ENCODE results near the gene NPLOC4. TPM values are rescaled to one million over a fixed set of nuclear protein-coding genes. Genes with fewer than 3 reads are reported as not detected.

NPLOC4 gene
- total and polyA plus RNA-seq, 2 of the 13 experiments (the other 11 are each of a cell fraction or from before 2014, with no cell fraction given), result 57.0 to 97.0 TPM

GRCh38 chr17:81512562-81513371, 124.1 kb downstream of the NPLOC4 start, which contains the start of gene ACTG1 (continued):
- no peak for TF ChIP-seq ZNF296 (CRISPR knock-in tag; conservative IDR thresholded peaks at IDR 0.05)
- no peak for TF ChIP-seq ZNF326 (CRISPR knock-in tag; IDR thresholded peaks at IDR 0.05; ENCODE audit: borderline replicate concordance)
- TF ChIP-seq PHF5A (CRISPR knock-in tag; IDR thresholded peaks at IDR 0.05; ENCODE audit: low read depth, unreplicated experiment), result no peak
- TF ChIP-seq STAT5B (CRISPR knock-in tag; IDR thresholded peaks at IDR 0.05), result peak; percentile 55; the same call in 1 of the 2 replicates
- TF ChIP-seq FOXC1 (CRISPR knock-in tag; IDR thresholded peaks at IDR 0.05; ENCODE audit: borderline replicate concordance), result peak; percentile 31; the same call in 1 of the 2 replicates
- no peak for TF ChIP-seq AKAP8 (CRISPR knock-in tag; IDR thresholded peaks at IDR 0.05)
- no peak; the same call in 1 of the 2 replicates for TF ChIP-seq ZNF547 (CRISPR knock-in tag; IDR thresholded peaks at IDR 0.05)
- peak; percentile 49; the same call in 1 of the 2 replicates for TF ChIP-seq ZNF770 (CRISPR knock-in tag; IDR thresholded peaks at IDR 0.05)
- TF ChIP-seq ZC3H4 (CRISPR knock-in tag; IDR thresholded peaks at IDR 0.05; ENCODE audit: borderline replicate concordance), result no peak
- no peak for TF ChIP-seq ADNP (CRISPR knock-in tag; IDR thresholded peaks at IDR 0.05)
- TF ChIP-seq NKX3-1 (CRISPR knock-in tag; IDR thresholded peaks at IDR 0.05), result peak; percentile 82; the same call in 1 of the 2 replicates
- no peak for TF ChIP-seq SP1 (IDR thresholded peaks at IDR 0.05)
- peak; percentile 22 for TF ChIP-seq SP1 (CRISPR knock-in tag; IDR thresholded peaks at IDR 0.05)
- TF ChIP-seq ZNF710 (CRISPR knock-in tag; IDR thresholded peaks at IDR 0.05; ENCODE audit: borderline replicate concordance), result 0 out of 2 replicates have a peak, but pooled peaks have one; percentile 17
- TF ChIP-seq HBP1 (CRISPR knock-in tag; IDR thresholded peaks at IDR 0.05; ENCODE audit: low read depth), result 0 out of 2 replicates have a peak, but pooled peaks have one; percentile 56
- peak; percentile 84; the same call in 1 of the 2 replicates for TF ChIP-seq GATA4 (IDR thresholded peaks at IDR 0.05; ENCODE audit: borderline replicate concordance, low read depth)
- no peak for TF ChIP-seq ATF5 (CRISPR knock-in tag; IDR thresholded peaks at IDR 0.05; ENCODE audit: low read depth)
- no peak for TF ChIP-seq PLSCR1 (CRISPR knock-in tag; IDR thresholded peaks at IDR 0.05; ENCODE audit: borderline replicate concordance)
- TF ChIP-seq ZSCAN12 (CRISPR knock-in tag; IDR thresholded peaks at IDR 0.05), result peak; percentile 86; the same call in 1 of the 2 replicates
- peak; percentile 67; the same call in 1 of the 2 replicates for TF ChIP-seq TGIF2 (CRISPR knock-in tag; IDR thresholded peaks at IDR 0.05)
- peak; percentile 30 for TF ChIP-seq ASH2L (IDR thresholded peaks at IDR 0.05; ENCODE audit: insufficient read length, low read depth, low read length)
- no peak for TF ChIP-seq KMT2A (CRISPR knock-in tag; IDR thresholded peaks at IDR 0.05)

Measured in HepG2 (cell line).